ENCODE measurements around the gene NEK4.
A peak's percentile ranks its signal among the peaks of the same experiment; 100 is the strongest.
"Not testable (repeated sequence)": the region's sequence is repeated elsewhere in the genome, so short reads cannot be mapped to it uniquely, and the experiment has no call there.

NEK4 gene

DNA sequence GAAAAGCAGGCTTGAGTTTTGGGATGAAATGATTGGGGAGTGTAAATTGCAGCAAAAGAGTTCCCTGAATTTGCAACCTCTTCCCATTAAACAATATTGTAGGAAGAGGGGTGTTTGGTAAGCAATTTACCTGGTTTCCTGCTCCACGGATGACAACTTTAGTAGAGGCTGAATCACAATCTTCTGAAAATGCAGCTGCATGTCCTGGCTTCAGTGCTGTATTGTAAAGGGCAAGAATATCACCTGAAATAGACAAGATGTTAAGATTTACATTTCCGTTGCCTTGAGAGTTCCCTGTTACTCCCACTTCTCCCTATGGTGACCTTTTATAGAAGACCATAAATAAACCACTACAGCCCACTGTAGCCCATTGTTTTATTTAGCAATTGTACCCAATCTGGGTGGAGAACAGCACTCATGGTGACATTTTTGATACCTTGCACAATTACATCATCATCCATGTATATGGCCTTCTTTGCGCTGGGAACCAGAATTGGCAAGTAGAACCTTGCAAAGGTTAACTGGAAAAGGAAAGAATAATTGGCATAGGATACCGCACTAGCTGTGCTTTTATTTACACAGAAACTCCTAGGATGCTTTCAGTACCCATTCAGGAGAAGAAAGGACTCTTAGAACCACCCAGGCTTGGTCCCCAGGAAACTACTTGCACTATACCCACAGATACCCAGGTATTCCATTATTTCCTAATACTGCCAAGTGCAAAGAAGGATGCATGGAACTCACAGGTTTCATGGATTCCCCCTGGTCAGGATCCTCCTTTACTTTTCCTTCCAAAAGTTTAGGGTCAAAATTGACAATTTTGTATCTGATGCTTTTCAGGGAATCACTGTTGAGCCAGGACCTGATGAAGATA, 74.7 kb downstream of the NEK4 start:
- no peak for DNase-seq

DNA sequence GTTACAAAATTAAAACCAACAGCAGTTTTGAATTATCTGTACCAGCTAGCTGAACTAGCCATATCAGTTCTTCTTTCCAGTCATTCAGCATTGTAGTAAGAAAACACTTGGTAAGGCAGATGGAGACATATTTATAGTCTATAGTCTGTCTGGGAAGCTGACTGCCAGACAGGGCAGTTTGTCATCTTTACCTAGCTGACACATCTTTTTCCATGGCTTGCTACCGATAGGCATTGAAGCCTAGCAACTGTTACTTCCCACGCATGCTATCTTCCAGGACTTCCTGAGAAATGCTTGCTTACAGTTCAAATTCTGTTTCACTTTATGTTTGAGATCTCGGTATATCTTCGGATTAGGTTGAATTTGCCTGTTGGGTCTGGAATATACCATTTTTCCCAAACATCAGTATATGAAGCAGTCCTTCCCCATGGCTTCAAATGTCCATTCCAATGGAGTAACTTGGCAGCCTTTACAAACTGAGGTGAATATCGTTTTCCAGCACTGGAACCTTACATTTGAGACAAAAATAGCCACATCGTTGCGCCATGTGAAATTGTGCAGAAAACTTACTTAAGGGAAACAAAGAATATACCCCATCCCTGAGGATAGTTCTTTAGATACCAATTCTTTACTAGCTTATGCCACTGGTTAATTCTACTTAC, 76.1 kb downstream of the NEK4 start:
- no peak for DNase-seq

DNA sequence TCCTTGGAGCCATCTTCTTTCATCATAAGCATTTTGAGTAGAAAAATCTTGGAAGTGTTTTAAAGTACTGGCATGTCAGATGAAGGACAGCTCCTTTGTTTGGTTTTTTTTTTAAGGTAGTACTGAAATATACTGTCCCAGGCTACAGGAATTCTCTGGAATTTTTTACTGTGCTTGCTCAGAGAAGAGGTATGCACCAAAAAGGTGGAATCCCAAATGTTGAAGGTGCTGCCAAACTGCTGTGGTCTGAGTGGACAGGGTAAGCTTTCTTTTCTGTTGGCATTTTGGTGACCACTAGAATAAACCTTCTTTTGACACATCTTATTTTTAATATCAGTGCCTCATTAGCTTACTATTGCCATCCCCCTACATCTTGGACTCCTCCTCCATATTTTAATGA, 77.7 kb downstream of the NEK4 start:
- DNase-seq = no peak

DNA sequence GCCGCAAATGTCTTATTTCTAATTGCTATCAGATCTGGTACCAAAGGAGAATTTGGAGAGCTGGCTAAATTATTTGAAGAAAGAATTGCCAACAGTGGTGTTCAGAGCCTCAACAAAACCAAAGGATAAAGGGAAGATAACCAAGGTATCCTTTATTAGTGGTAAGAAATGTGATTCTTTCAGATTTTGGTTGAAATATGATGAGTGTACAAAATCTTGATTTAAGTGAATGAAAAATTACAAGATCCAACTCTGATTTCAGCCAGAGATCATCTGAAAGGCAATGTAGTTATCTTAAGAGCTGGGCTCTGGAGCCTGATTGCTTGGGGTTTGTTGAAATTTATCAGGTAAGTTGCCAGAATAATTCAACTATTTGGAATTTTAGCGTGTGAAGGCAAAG, 80.2 kb downstream of the NEK4 start:
- DNase-seq = no peak

DNA sequence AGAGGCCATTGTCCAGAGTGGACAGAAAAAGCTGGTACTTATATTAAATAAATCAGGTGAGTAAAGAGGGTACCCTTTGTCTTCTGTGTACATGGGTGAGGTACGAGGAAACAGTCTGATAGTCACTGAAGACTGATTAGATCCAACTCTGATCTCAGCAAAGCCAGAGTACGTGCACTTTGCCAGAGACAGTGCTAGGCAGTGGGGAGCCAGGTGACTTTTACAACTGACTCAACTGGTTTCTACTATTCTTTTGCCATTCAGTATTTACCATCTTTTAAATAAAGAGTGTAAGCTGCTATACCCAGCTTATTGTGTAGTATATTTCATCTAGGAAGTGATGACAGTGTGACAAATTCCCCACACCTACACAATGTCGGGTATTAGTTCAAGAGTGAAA, 81.6 kb downstream of the NEK4 start:
- DNase-seq = no peak

DNA sequence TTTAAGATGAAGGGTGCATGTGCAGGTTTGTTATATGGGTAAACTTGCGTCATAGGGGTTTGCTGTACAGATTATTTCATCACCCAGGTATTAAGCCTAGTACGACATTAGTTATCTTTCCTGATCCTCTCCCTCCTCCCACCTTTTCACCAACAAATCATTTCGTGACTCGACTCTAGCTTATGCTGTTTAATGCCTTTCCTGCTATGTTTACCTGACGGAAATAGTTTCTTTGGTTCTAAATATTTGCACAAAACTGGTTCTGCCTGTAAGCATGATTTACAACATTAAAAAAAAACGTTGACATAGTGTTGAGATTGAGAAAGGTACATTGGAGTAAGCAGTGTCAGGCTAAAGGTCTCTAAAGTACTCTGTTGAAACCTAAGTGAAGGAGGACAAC, 82.5 kb downstream of the NEK4 start:
- DNase-seq = no peak

DNA sequence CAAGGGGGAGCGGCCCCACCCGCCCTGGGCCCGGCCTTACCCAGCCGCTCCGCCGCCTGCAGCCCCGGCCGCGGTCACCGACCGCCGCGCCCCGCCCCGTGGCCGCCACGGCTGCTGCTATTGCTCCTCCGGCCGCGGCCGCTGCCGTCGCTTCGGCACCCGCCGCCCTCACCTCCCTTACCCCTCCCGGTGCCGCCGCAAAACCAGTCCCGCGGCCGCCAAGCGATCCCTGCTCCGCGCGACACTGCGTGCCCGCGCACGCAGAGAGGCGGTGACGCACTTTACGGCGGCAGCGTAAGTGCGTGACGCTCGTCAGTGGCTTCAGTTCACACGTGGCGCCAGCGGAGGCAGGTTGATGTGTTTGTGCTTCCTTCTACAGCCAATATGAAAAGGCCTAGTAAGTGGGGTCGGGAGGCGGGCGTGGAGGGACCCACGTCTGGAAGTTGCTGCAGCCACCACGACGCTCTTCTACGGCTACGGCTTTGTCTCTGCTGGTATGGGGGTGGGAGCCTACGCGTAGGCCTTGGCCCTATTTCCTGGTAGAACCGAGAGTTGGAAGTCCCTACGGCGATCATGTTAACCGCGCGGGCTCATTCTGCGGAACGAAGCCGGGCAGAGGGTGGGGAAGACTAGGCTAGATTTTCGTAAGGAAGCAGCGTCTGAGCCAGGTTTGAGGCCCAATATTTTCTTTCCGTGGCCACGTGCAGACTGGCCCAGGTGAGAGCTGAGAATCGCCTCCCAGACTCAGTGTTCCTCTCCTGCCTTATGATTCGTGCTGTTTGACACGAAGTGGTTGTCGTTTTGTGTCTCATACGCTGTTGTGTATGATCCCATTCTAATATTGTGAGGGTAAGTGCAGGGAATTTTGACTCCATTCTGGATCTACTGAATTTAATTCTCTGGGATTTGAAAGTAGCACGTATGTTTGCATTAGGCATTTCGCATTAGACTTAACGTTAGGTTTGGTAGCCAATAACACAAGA, 84.7 kb downstream of the NEK4 start, which contains the start of the genes GNL3 and PBRM1:
GNL3 (plus strand) TSS at position 324 of the 983 bp plus-strand sequence; CDS start at position 385, 61 bp downstream.
PBRM1 (minus strand) TSS at position 205 of the 983 bp plus-strand sequence.
- peak; percentile 40 to 71 for DNase-seq

DNA sequence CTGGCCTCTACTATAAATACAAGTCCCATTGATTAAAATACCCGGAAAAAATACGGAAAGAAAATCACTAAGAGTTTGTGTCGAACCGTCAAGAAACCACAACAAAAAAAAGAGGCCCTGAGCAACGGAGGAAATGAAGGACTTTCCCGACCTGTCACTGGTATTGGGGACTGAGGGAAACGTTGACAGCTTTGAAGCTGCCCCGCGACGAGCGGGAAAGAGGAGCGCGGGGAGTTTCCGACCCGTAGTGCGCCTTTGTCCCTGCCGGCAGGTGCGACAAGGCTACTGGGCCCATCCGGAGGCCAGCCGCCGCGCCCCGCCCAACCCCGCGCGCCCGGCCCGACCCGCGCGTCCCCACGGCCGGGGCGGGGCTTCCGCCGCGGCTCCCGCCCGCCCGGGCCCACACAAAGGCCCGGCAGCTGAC, 85.4 kb downstream of the NEK4 start:
- peak in 1 of 2 experiments; percentile 12 for DNase-seq

DNA sequence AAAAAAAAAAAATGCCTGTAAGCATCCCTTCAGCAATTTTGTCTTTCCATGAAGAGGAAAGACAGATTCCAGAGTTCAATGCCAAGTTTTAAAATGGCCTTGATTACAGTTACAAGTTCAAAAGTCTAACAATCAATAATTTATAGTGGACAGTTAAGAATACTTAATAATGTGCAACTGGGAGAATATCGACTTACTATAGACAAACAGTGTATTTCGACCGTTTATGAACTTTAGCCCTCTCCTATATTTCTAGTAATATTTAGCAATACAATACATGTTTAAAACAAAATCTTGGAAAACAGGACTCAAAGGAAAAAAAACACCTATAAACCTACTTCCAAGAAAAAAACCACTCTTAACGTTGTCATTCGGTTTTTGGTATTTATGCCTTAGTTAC, 86.6 kb downstream of the NEK4 start:
- DNase-seq = no peak

DNA sequence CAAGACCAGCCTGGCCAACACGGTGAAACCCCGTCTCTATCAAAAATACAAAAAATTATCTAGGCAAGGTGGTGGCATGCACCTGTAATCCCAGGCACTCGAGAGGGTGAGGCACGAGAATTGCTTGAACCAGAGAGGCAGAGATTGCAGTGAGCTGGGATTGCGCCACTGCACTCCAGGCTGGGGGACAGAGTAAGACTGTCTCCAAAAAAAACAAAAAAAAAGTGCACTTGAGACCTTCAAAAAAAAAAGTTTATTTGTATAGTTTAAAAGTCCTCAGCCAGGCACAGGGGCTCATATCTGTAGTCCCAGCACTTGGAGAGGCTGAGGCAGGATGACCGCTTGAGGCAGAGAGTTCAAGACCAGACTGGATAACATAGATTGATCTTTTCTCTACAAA, 87.1 kb downstream of the NEK4 start:
- DNase-seq = no peak

DNA sequence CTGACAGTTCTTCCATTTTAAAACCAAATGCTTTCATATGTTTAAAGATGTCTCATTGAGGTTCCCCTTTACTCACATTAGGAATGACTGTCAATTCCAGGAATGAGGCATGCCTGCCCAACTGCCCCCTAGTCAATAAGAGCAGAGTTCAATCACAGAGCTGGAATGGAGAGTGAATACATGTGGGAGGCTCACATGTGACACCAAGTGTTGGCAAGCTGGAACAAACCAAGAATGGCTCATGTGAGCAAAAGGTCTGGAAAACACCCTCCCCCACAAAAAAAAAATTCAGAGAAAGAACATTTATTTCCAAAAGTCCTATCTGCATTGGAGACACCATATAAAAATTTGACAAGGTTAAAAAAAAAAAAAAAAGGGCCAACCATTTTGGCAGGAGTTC, 88.7 kb downstream of the NEK4 start:
- DNase-seq = no peak

DNA sequence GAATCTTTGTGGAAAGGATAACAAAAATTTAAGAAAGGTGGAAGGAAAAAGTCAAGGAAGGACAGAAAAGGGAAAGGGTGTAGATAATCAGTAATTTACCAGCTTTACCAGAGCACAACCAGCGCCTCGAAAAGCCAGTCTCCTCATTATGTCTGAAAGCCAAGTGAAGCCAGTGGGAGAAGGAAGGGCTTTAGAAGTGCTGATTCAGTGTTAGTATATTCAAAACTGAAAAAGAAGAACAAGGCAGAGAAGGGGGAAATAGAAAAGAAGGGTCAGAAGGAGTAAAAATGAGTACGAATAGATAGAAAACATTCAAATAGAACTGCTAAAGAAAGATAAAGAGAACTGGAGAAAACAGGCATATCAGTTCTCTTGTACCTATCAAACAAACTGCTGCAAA, 89.1 kb downstream of the NEK4 start:
- no peak for DNase-seq

DNA sequence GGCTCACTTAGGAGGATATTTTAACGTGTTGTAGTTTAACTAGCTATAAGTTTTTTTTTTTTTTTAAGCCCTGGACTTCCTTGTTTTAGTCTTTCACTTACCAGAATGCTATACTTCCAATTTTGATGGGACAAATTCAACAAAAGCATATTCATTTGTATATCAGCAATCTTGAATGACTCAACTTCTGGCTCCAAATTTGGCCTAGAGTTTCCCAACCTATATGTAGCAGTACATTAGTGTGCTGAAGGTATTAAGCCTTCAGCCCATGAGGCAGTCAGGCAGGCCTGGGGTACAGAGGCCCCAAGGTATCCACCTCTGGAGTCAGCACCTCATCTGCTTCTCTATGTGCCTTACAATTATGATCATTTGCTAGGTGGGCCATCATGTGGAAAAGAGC, 90.9 kb downstream of the NEK4 start:
- DNase-seq = no peak

DNA sequence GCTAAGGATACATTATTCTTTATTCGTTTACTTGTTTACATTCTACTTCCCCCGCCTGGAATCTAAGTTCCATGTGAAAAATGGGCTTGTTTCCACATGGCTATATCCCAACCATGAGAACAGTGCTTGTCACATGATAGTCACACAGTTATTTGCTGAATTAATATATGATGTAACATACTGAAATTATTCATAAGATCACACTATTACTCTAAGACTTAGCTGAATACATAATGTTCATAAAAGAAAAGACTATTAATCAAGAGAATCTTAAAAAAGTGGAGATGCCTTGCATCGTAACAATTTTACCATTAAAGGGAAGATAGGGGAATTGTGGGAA, 91.6 kb downstream of the NEK4 start:
- no peak for DNase-seq

DNA sequence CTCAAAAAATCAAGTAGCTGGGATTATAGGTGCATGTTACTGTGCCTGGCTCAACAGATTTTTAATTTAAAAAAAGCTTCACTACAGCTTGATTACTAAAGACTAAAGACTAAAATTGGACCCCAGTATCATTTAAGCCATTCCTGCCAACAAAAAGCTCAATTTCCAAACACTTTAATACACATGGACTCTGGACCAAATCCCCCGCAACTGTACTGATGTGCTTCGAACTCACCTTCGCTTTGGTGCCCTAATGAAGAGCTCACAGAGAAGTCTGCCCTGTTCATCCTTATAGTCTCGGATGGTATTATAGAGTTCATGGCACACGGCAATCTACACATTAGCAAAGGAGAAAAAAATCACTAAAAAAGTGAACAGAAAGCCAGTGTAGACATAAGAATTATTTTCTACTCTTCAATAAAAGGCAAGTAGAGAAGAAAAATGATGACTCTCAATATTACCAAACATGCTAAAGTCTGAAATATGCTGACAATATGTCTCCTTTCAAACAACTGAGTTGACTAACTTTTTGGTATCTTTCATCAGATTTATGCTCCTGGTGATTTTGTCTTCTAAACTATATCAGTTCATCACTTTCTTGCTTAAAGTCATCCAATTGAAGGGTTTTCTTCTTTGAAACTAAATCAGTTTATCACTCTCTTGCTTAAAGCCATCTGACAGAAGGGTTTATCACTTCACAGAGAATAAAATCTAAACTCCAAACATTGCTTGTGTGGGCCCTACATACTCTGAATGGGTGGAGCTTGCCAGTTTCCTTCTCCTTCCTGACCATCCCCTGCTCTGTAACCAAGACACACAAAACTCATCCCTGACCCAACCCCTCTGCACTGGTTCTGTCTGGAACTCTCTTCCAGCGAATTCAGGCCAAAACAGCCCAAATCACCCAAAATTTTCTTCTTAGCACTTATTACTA, 92.2 kb downstream of the NEK4 start:
- no peak for DNase-seq

DNA sequence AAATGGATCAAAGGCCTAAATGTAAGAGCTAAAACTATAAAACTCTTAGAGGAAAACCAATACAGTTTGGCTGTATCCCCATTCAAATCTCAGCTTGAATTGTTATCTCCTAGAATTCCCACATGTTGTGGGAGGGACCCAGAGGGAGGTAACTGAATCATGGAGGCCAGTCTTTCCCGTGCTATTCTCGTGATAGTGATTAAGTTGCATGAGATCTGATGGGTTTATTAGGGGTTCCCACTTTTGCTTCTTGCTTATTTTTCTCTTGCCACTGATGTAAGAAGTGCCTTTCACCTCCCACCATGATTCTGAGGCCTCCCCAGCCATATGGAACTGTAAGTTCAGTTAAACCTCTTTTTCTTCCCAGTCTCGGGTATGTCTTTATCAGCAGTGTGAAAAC, 94.5 kb downstream of the NEK4 start:
- not testable (repeated sequence) for DNase-seq

DNA sequence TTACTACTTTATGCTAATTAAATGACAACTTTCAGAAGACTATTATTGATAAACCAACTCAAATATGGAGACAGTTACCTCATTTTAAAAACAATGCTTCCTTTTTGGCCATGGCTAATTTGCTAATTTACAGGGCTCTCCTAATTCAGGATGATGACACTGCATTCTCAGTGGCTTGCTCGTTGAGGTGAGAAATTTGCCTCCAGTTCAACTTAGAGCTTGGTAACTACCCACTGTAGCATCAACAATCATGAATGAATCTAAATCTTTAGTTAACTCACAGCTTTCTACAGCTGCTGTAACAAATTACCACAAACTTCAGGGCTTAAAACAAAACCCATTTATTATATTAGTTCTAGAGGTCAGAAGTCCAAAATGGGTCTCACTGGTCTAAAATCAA, 99.1 kb downstream of the NEK4 start:
- DNase-seq = no peak

DNA sequence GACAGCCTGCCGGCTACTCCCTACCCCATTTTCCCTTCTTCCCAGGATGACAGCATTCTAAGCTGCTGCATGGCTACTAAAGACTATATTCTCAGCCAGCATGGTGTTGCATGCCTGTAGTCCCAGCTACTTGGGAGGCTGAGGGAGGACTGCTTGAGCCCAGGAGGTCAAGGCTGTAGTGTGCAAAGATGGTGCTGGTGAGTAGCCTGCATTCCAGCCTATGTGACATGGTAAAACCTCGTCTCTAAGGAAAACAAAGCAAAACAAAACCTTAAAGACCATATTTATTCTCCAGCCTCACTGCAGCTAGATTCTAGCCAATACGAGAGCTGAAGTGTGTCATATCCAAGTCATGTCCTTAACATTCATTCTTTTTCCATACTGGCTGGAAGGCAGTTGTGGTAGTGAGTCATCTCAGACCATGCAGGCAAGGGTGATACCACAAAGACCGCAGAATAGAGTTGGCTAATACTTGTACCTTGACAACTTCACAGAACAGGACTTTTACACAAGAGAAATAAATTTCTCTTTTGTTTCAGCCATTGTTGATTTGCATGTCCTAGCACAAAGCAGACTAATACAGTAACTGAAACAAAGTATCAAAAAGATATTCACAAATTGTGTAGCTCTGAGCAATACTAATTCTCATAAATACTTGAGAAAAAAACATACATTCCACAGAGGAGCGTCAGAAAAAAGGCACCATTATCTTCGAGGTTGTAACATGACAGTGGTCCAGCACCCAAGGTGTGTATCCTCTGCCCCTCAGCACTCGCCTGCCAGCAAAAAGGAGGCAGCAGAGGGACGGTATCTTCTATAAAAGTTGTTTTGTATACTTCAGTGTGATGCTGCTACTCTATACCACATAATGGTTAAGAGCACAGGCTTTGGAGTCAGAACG, 99.9 kb downstream of the NEK4 start:
- no peak for DNase-seq

DNA sequence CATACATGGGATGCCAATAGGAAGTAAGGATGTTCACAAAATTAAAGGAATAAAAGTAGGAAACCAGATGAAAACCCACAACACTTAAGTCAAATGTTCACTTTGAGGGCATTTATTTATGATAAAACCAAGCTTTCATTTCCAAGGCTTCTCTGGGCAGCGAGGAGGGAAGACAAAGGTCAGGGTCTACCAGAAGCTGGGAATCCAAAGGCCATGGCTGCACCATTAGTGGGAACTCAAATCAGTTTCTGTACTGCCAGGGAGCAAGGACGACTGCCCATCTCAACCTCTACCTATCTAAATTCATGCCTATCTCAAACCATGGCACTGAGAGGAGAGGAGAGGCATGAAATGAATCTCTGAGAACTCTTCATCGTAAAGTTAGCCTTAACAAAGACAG, 107.6 kb downstream of the NEK4 start:
- no peak for DNase-seq

DNA sequence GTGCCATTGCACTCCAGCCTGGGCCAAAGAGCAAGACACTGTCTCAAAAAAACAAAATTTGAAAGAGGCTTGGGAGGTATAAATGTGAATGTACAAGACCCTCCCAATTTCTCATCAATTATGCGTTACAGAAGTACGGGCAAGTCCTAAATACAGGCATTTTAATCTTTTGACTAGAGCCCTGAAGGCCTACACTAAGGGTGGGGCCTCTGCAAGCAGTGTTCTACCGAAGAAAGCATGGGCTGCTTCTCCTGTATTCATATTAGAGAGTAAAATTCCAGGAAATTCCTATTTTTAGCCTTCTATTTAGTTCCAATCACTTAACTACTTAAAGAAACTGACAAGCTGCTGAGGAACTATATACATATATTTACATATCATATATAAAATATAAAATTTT, 110.7 kb downstream of the NEK4 start:
- no peak for DNase-seq
